Loucy (cell line): Measurements from ENCODE around the gene RBMS2.

Source experiments
- EZH2phosphoT487 ChIP-seq: fragments of 200-600 bp; IDR thresholded peaks from 2 replicates; pipeline ENCODE4 v1.6.1; 2018; ENCODE audit warnings: antibody characterized with exemption, mild to moderate bottlenecking, moderate library complexity, borderline replicate concordance
- TF ChIP-seq, protein P1 (sequence below): fragments of 200-600 bp; sonication (generic); conservative IDR thresholded peaks from 2 replicates; pipeline ENCODE4 v1.5.1; 2014; ENCODE audit warnings: mild to moderate bottlenecking, antibody characterized with exemption, low read length

DNA sequence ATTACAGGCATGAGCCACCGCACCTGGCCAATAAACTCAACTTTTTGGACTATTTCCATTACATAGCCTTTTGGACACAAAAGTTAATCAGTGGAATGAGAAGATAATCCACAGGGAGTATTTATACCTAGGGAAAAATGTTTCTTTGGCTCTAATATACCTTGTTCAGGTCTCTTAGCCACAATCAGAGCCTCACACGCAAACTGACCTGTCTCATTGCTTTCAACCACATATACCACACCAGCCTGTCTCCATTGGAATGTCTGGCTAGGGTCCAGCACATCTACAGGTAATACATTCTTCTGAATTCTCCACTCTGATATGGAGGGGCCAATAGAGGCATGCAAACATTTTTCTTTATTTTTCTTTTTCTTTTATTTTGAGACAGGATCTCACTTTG, 3.8 kb upstream of the RBMS2 start:
- no peak for TF ChIP-seq EZH2phosphoT487
- TF ChIP-seq, protein P1, sequence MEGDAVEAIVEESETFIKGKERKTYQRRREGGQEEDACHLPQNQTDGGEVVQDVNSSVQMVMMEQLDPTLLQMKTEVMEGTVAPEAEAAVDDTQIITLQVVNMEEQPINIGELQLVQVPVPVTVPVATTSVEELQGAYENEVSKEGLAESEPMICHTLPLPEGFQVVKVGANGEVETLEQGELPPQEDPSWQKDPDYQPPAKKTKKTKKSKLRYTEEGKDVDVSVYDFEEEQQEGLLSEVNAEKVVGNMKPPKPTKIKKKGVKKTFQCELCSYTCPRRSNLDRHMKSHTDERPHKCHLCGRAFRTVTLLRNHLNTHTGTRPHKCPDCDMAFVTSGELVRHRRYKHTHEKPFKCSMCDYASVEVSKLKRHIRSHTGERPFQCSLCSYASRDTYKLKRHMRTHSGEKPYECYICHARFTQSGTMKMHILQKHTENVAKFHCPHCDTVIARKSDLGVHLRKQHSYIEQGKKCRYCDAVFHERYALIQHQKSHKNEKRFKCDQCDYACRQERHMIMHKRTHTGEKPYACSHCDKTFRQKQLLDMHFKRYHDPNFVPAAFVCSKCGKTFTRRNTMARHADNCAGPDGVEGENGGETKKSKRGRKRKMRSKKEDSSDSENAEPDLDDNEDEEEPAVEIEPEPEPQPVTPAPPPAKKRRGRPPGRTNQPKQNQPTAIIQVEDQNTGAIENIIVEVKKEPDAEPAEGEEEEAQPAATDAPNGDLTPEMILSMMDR, result no peak
